ENCODE data around the gene KIAA0753. TPM values are rescaled to one million over a fixed set of nuclear protein-coding genes. Genes with fewer than 3 reads are reported as not detected.

KIAA0753 gene
- total RNA-seq, 1 donor from 2014 or later = 22.5 TPM

- ATAC-seq (no peak), DNase-seq (ENCODE audit: low spot score) (no peak)
- intact Hi-C loops (cut with DNase I) = no loop called here
Measured at GRCh38 chr17:6558276-6558675, 82.2 kb downstream of the KIAA0753 start.

GRCh38 chr17:6557040-6557438, 83.5 kb downstream of the KIAA0753 start:
- no peak for DNase-seq (ENCODE audit: low spot score)
- no peak for ATAC-seq
- intact Hi-C loops (cut with DNase I) = no loop called here

- ATAC-seq (no peak), DNase-seq (ENCODE audit: low spot score) (no peak)
- intact Hi-C loops (cut with DNase I) = no loop called here
Measured at GRCh38 chr17:6556121-6557039, 84.1 kb downstream of the KIAA0753 start, which contains the start of gene PITPNM3. TSS of gene PITPNM3 (minus strand) at chr17:6556555. CDS start at chr17:6556406, 149 bp downstream.

GRCh38 chr17:6555331-6556120, 85.0 kb downstream of the KIAA0753 start:
- no peak for DNase-seq (ENCODE audit: low spot score)
- peak; percentile 33 for ATAC-seq
- intact Hi-C loops (cut with DNase I) = no loop called here

GRCh38 chr17:6554871-6555330, 85.6 kb downstream of the KIAA0753 start:
- no peak for DNase-seq (ENCODE audit: low spot score)
- intact Hi-C loops (cut with DNase I) = no loop called here
- peak; percentile 6 for ATAC-seq

GRCh38 chr17:6554342-6554741, 86.2 kb downstream of the KIAA0753 start:
- ATAC-seq (no peak), DNase-seq (ENCODE audit: low spot score) (no peak)
- intact Hi-C loops (cut with DNase I) = no loop called here

- peak; percentile 22 for ATAC-seq
- intact Hi-C loops (cut with DNase I) = no loop called here
- DNase-seq (ENCODE audit: low spot score) = no peak
Measured at GRCh38 chr17:6551869-6552531, 88.5 kb downstream of the KIAA0753 start.

GRCh38 chr17:6551356-6551755, 89.2 kb downstream of the KIAA0753 start:
- intact Hi-C loops (cut with DNase I) = no loop called here
- DNase-seq (ENCODE audit: low spot score) = no peak
- no peak for ATAC-seq

GRCh38 chr17:6549384-6550036, 91.0 kb downstream of the KIAA0753 start:
- ATAC-seq = no peak
- intact Hi-C loops (cut with DNase I) = no loop called here
- no peak for DNase-seq (ENCODE audit: low spot score)

- no peak for DNase-seq (ENCODE audit: low spot score)
- intact Hi-C loops (cut with DNase I) = no loop called here
- peak; percentile 25 for ATAC-seq
Measured at GRCh38 chr17:6548578-6549330, 91.8 kb downstream of the KIAA0753 start.

GRCh38 chr17:6548034-6548433, 92.5 kb downstream of the KIAA0753 start:
- no peak for DNase-seq (ENCODE audit: low spot score)
- no peak for ATAC-seq
- intact Hi-C loops (cut with DNase I) = no loop called here

- intact Hi-C loops (cut with DNase I) = no loop called here
- no peak for ATAC-seq
- no peak for DNase-seq (ENCODE audit: low spot score)
Measured at GRCh38 chr17:6547336-6547735, 93.2 kb downstream of the KIAA0753 start.

- ATAC-seq = no peak
Measured at GRCh38 chr17:6546069-6546718, 94.3 kb downstream of the KIAA0753 start.

GRCh38 chr17:6545291-6545690, 95.2 kb downstream of the KIAA0753 start:
- intact Hi-C loops (cut with DNase I) = no loop called here
- ATAC-seq (no peak), DNase-seq (ENCODE audit: low spot score) (no peak)

More at GRCh38 chr17:6546069-6546718, 94.3 kb downstream of the KIAA0753 start:
- DNase-seq (ENCODE audit: low spot score) = no peak
- intact Hi-C loops (cut with DNase I) = no loop called here

GRCh38 chr17:6544011-6544370, 96.5 kb downstream of the KIAA0753 start:
- DNase-seq (ENCODE audit: low spot score) (no peak), ATAC-seq (no peak)
- intact Hi-C loops (cut with DNase I) = no loop called here

GRCh38 chr17:6543079-6544010, 97.2 kb downstream of the KIAA0753 start:
- DNase-seq (ENCODE audit: low spot score) = no peak
- no peak for ATAC-seq
- intact Hi-C loops (cut with DNase I) = no loop called here

- no peak for DNase-seq (ENCODE audit: low spot score)
- no peak for ATAC-seq
- intact Hi-C loops (cut with DNase I) = no loop called here
Measured at GRCh38 chr17:6542577-6542976, 97.9 kb downstream of the KIAA0753 start.
